Measurements from ENCODE around the gene RABL6. TPM values are rescaled to one million over a fixed set of nuclear protein-coding genes. Genes with fewer than 3 reads are reported as not detected.

RABL6 gene
- total RNA-seq, 2 experiments from 2014 or later, result 101 to 106 TPM

- CTCF ChIA-PET, result interaction anchor here (0.9 to 2.4 kb wide), 3 partner anchors 11 to 99 kb away, joined by 3 to 6 read pairs (median 4); no protein-coding TSS in a partner anchor
- POLR2A ChIA-PET, result interaction anchor here (1.7 kb wide), 1 partner anchor 13 kb away, joined by 6 read pairs; no protein-coding TSS in a partner anchor
These were observed 41.6 kb downstream of the RABL6 start, which contains the start of gene PHPT1 for GRCh38 chr9:136849038-136849959. PHPT1 (plus strand) TSS chr9:136849409; CDS start chr9:136849431, 22 bp downstream.

GRCh38 chr9:136849960-136850865 lies 42.5 kb downstream of the RABL6 start:
- POLR2A ChIA-PET, result no interaction called here
- CTCF ChIA-PET, result interaction anchor here (0.9 kb wide), 1 partner anchor 10 kb away, joined by 4 read pairs; no protein-coding TSS in a partner anchor

- ChIA-PET CTCF (interaction anchor here (1.3 kb wide), 1 partner anchor 9 kb away, joined by 4 read pairs; the partner anchor contains the start of gene AJM1), POLR2A (no interaction called here)
These were observed 43.4 kb downstream of the RABL6 start for GRCh38 chr9:136850866-136851775.

- CTCF ChIA-PET, result interaction anchor here (0.6 to 1.3 kb wide), 2 partner anchors 10 to 120 kb away, joined by 3 to 4 read pairs; partner anchors contain the start of gene AJM1
- POLR2A ChIA-PET, result no interaction called here
These were observed 44.4 kb downstream of the RABL6 start, which contains the start of gene MAMDC4 for GRCh38 chr9:136851941-136852663. MAMDC4 (plus strand) TSS chr9:136852346; CDS start chr9:136852417, 71 bp downstream.

GRCh38 chr9:136852664-136853595 lies 45.2 kb downstream of the RABL6 start:
- ChIA-PET CTCF (interaction anchor here (0.6 kb wide), 1 partner anchor 121 kb away, joined by 3 read pairs; no protein-coding TSS in a partner anchor), POLR2A (no interaction called here)

- CTCF ChIA-PET, result no interaction called here
- POLR2A ChIA-PET, result no interaction called here
These were observed 45.9 kb downstream of the RABL6 start for GRCh38 chr9:136853596-136854112.

- POLR2A ChIA-PET, result interaction anchor here (0.5 kb wide), 1 partner anchor 15 kb away, joined by 3 read pairs; no protein-coding TSS in a partner anchor
- CTCF ChIA-PET, result no interaction called here
These were observed 46.5 kb downstream of the RABL6 start for GRCh38 chr9:136854113-136854841.

GRCh38 chr9:136854842-136855460 lies 47.2 kb downstream of the RABL6 start:
- POLR2A ChIA-PET, result interaction anchor here (0.5 kb wide), 1 partner anchor 14 kb away, joined by 3 read pairs; no protein-coding TSS in a partner anchor
- CTCF ChIA-PET, result no interaction called here

GRCh38 chr9:136855461-136856078 lies 47.8 kb downstream of the RABL6 start:
- CTCF ChIA-PET, result interaction anchor here (1.5 kb wide), 1 partner anchor 13 kb away, joined by 3 read pairs; the partner anchor contains the start of gene AJM1

GRCh38 chr9:136856079-136856476 lies 48.3 kb downstream of the RABL6 start:
- ChIA-PET POLR2A (interaction anchor here (0.9 kb wide), 1 partner anchor 9 kb away, joined by 3 read pairs; no protein-coding TSS in a partner anchor), CTCF (interaction anchor here (0.9 to 1.5 kb wide), 4 partner anchors 10 to 179 kb away, joined by 3 read pairs; partner anchors contain the start of gene AJM1)

More at GRCh38 chr9:136855461-136856078, 47.8 kb downstream of the RABL6 start:
- POLR2A ChIA-PET, result interaction anchor here (0.9 kb wide), 1 partner anchor 8 kb away, joined by 3 read pairs; no protein-coding TSS in a partner anchor

GRCh38 chr9:136856541-136857141 lies 48.9 kb downstream of the RABL6 start:
- POLR2A ChIA-PET, result interaction anchor here (0.9 kb wide), 1 partner anchor 9 kb away, joined by 3 read pairs; no protein-coding TSS in a partner anchor
- CTCF ChIA-PET, result interaction anchor here (0.9 to 1.5 kb wide), 4 partner anchors 11 to 178 kb away, joined by 3 read pairs; partner anchors contain the start of gene AJM1

GRCh38 chr9:136857166-136857565 lies 49.4 kb downstream of the RABL6 start:
- CTCF ChIA-PET, result interaction anchor here (1.0 to 1.5 kb wide), 3 partner anchors 11 to 80 kb away, joined by 3 read pairs; partner anchors contain the start of gene AJM1
- POLR2A ChIA-PET, result no interaction called here

GRCh38 chr9:136857581-136858412 lies 50.0 kb downstream of the RABL6 start:
- ChIA-PET POLR2A (no interaction called here), CTCF (no interaction called here)
